H1 (cell line): ENCODE results near the gene PTPN21. TPM values are rescaled to one million over a fixed set of nuclear protein-coding genes. Genes with fewer than 3 reads are reported as not detected.

Experiments used
- CTCF ChIA-PET: fragments of 300-600 bp; sonication (Branson Sonifier 250); formaldehyde crosslinking; loops from one replicate; lab custom pipeline; 2021; ENCODE audit not compliant: partially characterized antibody; lab: Charles Lee
- POLR2A ChIA-PET: fragments of 300-600 bp; sonication (Branson Sonifier 250); formaldehyde crosslinking; loops from one replicate; lab custom pipeline; 2021; ENCODE audit warnings: inconsistent platforms; ENCODE audit not compliant: partially characterized antibody; lab: Charles Lee
- DNase-seq, 2 experiments: peaks; one replicate each; pipeline versions ENCODE4 v3.0.0 to v3.0.0-alpha.2; 2010 to 2022; ENCODE audit warnings: low spot score in 2 of 2, low read depth in 1 of 2, mixed read lengths in 1 of 2
- FAIRE-seq: peaks from 2 replicates; lab custom pipeline; 2011; peaks lifted over from hg19 to GRCh38; lab: Jason Lieb, UNC
- H2AFZ ChIP-seq: 2 replicates; pipeline ENCODE4 v1.8.1; 2012; ENCODE audit warnings: low read length, inconsistent platforms
- H2AK5ac ChIP-seq: 2 replicates; pipeline ENCODE4 v1.6.1; 2013; ENCODE audit warnings: low read depth, low read length
- H2BK120ac ChIP-seq: replicated peaks from 2 replicates; pipeline ENCODE3; 2013; ENCODE audit warnings: low read depth, low read length, inconsistent platforms
- H2BK12ac ChIP-seq: 2 replicates; pipeline ENCODE4 v1.6.1; 2013; ENCODE audit warnings: low read depth, low read length
- H2BK15ac ChIP-seq: 2 replicates; pipeline ENCODE4 v1.6.1; 2013; ENCODE audit warnings: low read length
- H2BK20ac ChIP-seq: 2 replicates; pipeline ENCODE4 v1.6.1; 2013; ENCODE audit warnings: low read length
- H2BK5ac ChIP-seq: 2 replicates; pipeline ENCODE4 v1.6.1; 2013; ENCODE audit warnings: low read depth, low read length
- H3K14ac ChIP-seq: 2 replicates; pipeline ENCODE4 v1.6.1; 2013; ENCODE audit warnings: inconsistent platforms; ENCODE audit not compliant: insufficient read length
- H3K18ac ChIP-seq: 2 replicates; pipeline ENCODE4 v1.6.1; 2013; ENCODE audit warnings: low read length; ENCODE audit errors: extremely low read depth
- H3K23ac ChIP-seq: 2 replicates; pipeline ENCODE4 v1.6.1; 2013; ENCODE audit warnings: inconsistent platforms; ENCODE audit not compliant: insufficient read length
- H3K23me2 ChIP-seq: 2 replicates; pipeline ENCODE4 v1.6.1; 2013; ENCODE audit warnings: low read depth, low read length
- H3K27ac ChIP-seq: 2 replicates; pipeline ENCODE4 v1.6.1; 2011; ENCODE audit warnings: low read depth, low read length, inconsistent platforms
- H3K27me3 ChIP-seq, 4 experiments: replicated peaks in 1 of 4; 1 replicate in 1 of 4; 2 replicates in 3 of 4; pipeline versions ENCODE4 v1.6.1 to v1.8.1; 2011 to 2013; ENCODE audit warnings: low read length in 3 of 4, mild to moderate bottlenecking in 3 of 4, inconsistent platforms in 2 of 4, mixed read lengths in 2 of 4, moderate library complexity in 1 of 4; ENCODE audit not compliant: control insufficient read depth in 3 of 4, insufficient read depth in 3 of 4; ENCODE audit errors: extremely low read depth in 1 of 4
- H3K36me3 ChIP-seq, 4 experiments: 2 replicates each; pipeline versions ENCODE4 v1.6.1 to v1.8.1; 2011 to 2013; ENCODE audit warnings: mild to moderate bottlenecking in 4 of 4, low read length in 3 of 4, moderate library complexity in 2 of 4, control low read depth in 1 of 4, inconsistent platforms in 1 of 4; ENCODE audit not compliant: insufficient read depth in 4 of 4, control insufficient read depth in 2 of 4
- H3K4ac ChIP-seq: replicated peaks from 2 replicates; pipeline ENCODE3; 2013; ENCODE audit warnings: low read length, low read depth, mixed read lengths, inconsistent platforms; ENCODE audit not compliant: insufficient read length
- H3K4me1 ChIP-seq, 4 experiments: replicated peaks in 1 of 4; 1 replicate in 1 of 4; 2 replicates in 3 of 4; pipeline versions ENCODE4 v1.6.1 to v1.8.1; 2011 to 2013; ENCODE audit warnings: low read length in 3 of 4, inconsistent platforms in 2 of 4, mixed read lengths in 1 of 4; ENCODE audit not compliant: insufficient read depth in 4 of 4, control insufficient read depth in 3 of 4
- H3K4me2 ChIP-seq, 2 experiments: 2 replicates each; pipeline versions ENCODE4 v1.6.1 to v1.8.1; 2011 to 2013; ENCODE audit warnings: low read depth in 2 of 2, low read length in 2 of 2, control low read depth in 1 of 2, inconsistent platforms in 1 of 2, mild to moderate bottlenecking in 1 of 2; ENCODE audit not compliant: insufficient read depth in 1 of 2
- H3K4me3 ChIP-seq, 4 experiments: fragments of 200-600, 300-600 bp in 1 of 4; sonication (generic), shearing (Covaris generic), sonication (Bioruptor Twin) in 1 of 4; 2 replicates each; pipeline versions ENCODE4 v1.5.1 to v1.8.1; 2011 to 2016; ENCODE audit warnings: low read length in 4 of 4, low read depth in 3 of 4, control low read depth in 2 of 4, inconsistent platforms in 2 of 4, mild to moderate bottlenecking in 2 of 4, mixed read lengths in 1 of 4, moderate library complexity in 1 of 4; ENCODE audit not compliant: insufficient read depth in 2 of 4; ENCODE audit errors: extremely low read depth in 1 of 4
- H3K56ac ChIP-seq: replicated peaks from 2 replicates; pipeline ENCODE3; 2013; ENCODE audit warnings: low read depth, mild to moderate bottlenecking, mixed read lengths, low read length, inconsistent platforms; ENCODE audit not compliant: insufficient read length
- H3K79me1 ChIP-seq: 2 replicates; pipeline ENCODE4 v1.6.1; 2013; ENCODE audit warnings: low read depth, low read length, control low read depth
- H3K79me2 ChIP-seq, 2 experiments: 2 replicates each; pipeline versions ENCODE4 v1.6.1 to v1.8.1; 2012 to 2013; ENCODE audit warnings: low read length in 2 of 2, mild to moderate bottlenecking in 2 of 2, inconsistent platforms in 1 of 2; ENCODE audit not compliant: insufficient read depth in 2 of 2, control insufficient read depth in 1 of 2
- H3K9ac ChIP-seq, 4 experiments: replicated peaks in 1 of 4; 1 replicate in 1 of 4; 2 replicates in 3 of 4; pipeline versions ENCODE4 v1.6.1 to v1.8.1; 2011 to 2013; ENCODE audit warnings: low read depth in 3 of 4, low read length in 3 of 4, control low read depth in 2 of 4, mild to moderate bottlenecking in 2 of 4, moderate library complexity in 2 of 4, inconsistent platforms in 1 of 4; ENCODE audit errors: extremely low read depth in 1 of 4
- H3K9me3 ChIP-seq, 2 experiments: 2 replicates each; pipeline versions ENCODE4 v1.6.1 to v1.8.1; 2012 to 2013; ENCODE audit warnings: mild to moderate bottlenecking in 2 of 2, moderate library complexity in 2 of 2, control low read depth in 1 of 2, inconsistent platforms in 1 of 2, low read depth in 1 of 2, low read length in 1 of 2, mixed read lengths in 1 of 2; ENCODE audit not compliant: insufficient read depth in 2 of 2
- H4K20me1 ChIP-seq, 2 experiments: replicated peaks in 1 of 2; 2 replicates each; pipeline versions ENCODE3 to v1.8.1; 2011 to 2013; ENCODE audit warnings: inconsistent platforms in 2 of 2, low read length in 2 of 2, mild to moderate bottlenecking in 1 of 2; ENCODE audit not compliant: insufficient read depth in 2 of 2, control insufficient read depth in 1 of 2
- H4K5ac ChIP-seq: 2 replicates; pipeline ENCODE4 v1.6.1; 2013; ENCODE audit warnings: low read length, low read depth, mixed read lengths, inconsistent platforms; ENCODE audit not compliant: insufficient read length
- H4K8ac ChIP-seq: 2 replicates; pipeline ENCODE4 v1.8.0; 2013; ENCODE audit warnings: mild to moderate bottlenecking, moderate library complexity, low read length, inconsistent platforms; ENCODE audit not compliant: insufficient read depth; ENCODE audit errors: extremely low read depth
- H4K91ac ChIP-seq: replicated peaks from 2 replicates; pipeline ENCODE3; 2013; ENCODE audit warnings: low read length, mixed read lengths, inconsistent platforms; ENCODE audit not compliant: insufficient read length
- BACH1 ChIP-seq: IDR thresholded peaks from 2 replicates; pipeline ENCODE4 v1.6.1; 2012; ENCODE audit warnings: low read length, improper control_type of control experiment
- BRCA1 ChIP-seq: IDR thresholded peaks from 2 replicates; pipeline ENCODE4 v1.6.1; 2012; ENCODE audit warnings: low read depth, low read length, improper control_type of control experiment
- CBX5 ChIP-seq: fragments of 300-800, 300-1000 bp; sonication (generic); IDR thresholded peaks from 2 replicates; pipeline ENCODE4 v1.7.1; 2016; ENCODE audit warnings: antibody characterized with exemption, low read length, low read depth
- CBX8 ChIP-seq: fragments of 300-800, 300-1000 bp; sonication (generic); IDR thresholded peaks from 2 replicates; pipeline ENCODE4 v1.7.1; 2016; ENCODE audit warnings: low read depth, low read length, borderline replicate concordance
- CHD2 ChIP-seq: IDR thresholded peaks from 2 replicates; pipeline ENCODE4 v1.6.1; 2012; ENCODE audit warnings: low read length, improper control_type of control experiment
- CTBP2 ChIP-seq: IDR thresholded peaks from 2 replicates; pipeline ENCODE4 v1.7.0; 2011; ENCODE audit warnings: borderline replicate concordance, mild to moderate bottlenecking, moderate library complexity, mixed read lengths, low read length; ENCODE audit not compliant: insufficient read depth, insufficient read length
- FOSL1 ChIP-seq: IDR thresholded peaks from 2 replicates; pipeline ENCODE4 v1.6.1; 2011; ENCODE audit warnings: mild to moderate bottlenecking, low read depth, low read length, moderate library complexity; ENCODE audit not compliant: insufficient read depth
- KDM4A ChIP-seq: IDR thresholded peaks from one replicate; pipeline ENCODE4 v1.7.1; 2012; ENCODE audit warnings: low read depth, mild to moderate bottlenecking, moderate library complexity, low read length, inconsistent platforms; ENCODE audit not compliant: severe bottlenecking
- POLR2A ChIP-seq, 2 experiments: IDR thresholded peaks; 1 replicate in 1 of 2; 2 replicates in 1 of 2; pipeline ENCODE4 v1.6.1; 2011; ENCODE audit warnings: low read depth in 2 of 2, low read length in 2 of 2, mild to moderate bottlenecking in 2 of 2; ENCODE audit errors: control extremely low read depth in 1 of 2
- RAD21 ChIP-seq, 2 experiments: IDR thresholded peaks in 1 of 2; conservative IDR thresholded peaks in 1 of 2; 2 replicates each; pipeline ENCODE4 v1.6.1; 2011; ENCODE audit warnings: low read depth in 2 of 2, low read length in 2 of 2, improper control_type of control experiment in 1 of 2, inconsistent platforms in 1 of 2, mild to moderate bottlenecking in 1 of 2, moderate library complexity in 1 of 2
- RFX5 ChIP-seq: IDR thresholded peaks from 2 replicates; pipeline ENCODE4 v1.6.1; 2011; ENCODE audit warnings: low read depth, low read length, improper control_type of control experiment, borderline replicate concordance
- SP4 ChIP-seq: IDR thresholded peaks from 2 replicates; pipeline ENCODE4 v1.6.1; 2012; ENCODE audit warnings: low read length, inconsistent platforms
- YY1 ChIP-seq: IDR thresholded peaks from 2 replicates; pipeline ENCODE4 v1.6.1; 2011; ENCODE audit warnings: low read depth, mild to moderate bottlenecking, low read length
- WGBS, 2 experiments: shearing (Covaris generic) in 1 of 2; methylation state at CpG; one replicate each; pipeline versions ENCODE4 v1.1.6 to v1.1.7; 2013 to 2015; ENCODE audit warnings: low lambda C conversion rate in 2 of 2, mixed read lengths in 2 of 2, inconsistent platforms in 1 of 2, low coverage in 1 of 2, missing lambda C conversion rate in 1 of 2; ENCODE audit not compliant: insufficient replicate concordance in 2 of 2, insufficient coverage in 1 of 2, insufficient read length in 1 of 2; ENCODE audit errors: extremely low coverage in 1 of 2, missing lambda C conversion rate in 1 of 2; 5-methylcytosine and 5-hydroxymethylcytosine counted together
- polyA plus RNA-seq, 7 experiments: library from polyadenylated mRNA; depleted of rRNA in 3 of 7; stranded (reverse) in 5 of 7; unstranded in 2 of 7; fragments of >200 nt in 5 of 7; fragments of 200-250 nt in 2 of 7; gene quantifications; 1 replicate in 5 of 7; 2 replicates in 1 of 7; 4 replicates in 1 of 7; pipeline versions ENCODE4 v1.2.1 to v1.2.3, GENCODE V29; 2011 to 2013; ENCODE audit warnings: missing spikeins in 2 of 7, mixed read lengths in 2 of 7
- total RNA-seq: library from RNA; stranded (reverse); fragmentation: NEBNext Ultra II Directional; extraction: Animal tissue kit (Norgen Biotek cat#: 25700); gene quantifications from 2 replicates; pipeline ENCODE4 v1.2.1, GENCODE V29; 2021
- TF ChIP-seq, protein P1 (sequence below): IDR thresholded peaks from 2 replicates; pipeline ENCODE4 v1.6.1; 2012; ENCODE audit warnings: inconsistent platforms

The PTPN21 gene
- total and polyA plus RNA-seq, 2 of the 8 experiments (the other 6 are each of a cell fraction or from before 2014, with no cell fraction given), result 6.5 to 16.1 TPM

DNA sequence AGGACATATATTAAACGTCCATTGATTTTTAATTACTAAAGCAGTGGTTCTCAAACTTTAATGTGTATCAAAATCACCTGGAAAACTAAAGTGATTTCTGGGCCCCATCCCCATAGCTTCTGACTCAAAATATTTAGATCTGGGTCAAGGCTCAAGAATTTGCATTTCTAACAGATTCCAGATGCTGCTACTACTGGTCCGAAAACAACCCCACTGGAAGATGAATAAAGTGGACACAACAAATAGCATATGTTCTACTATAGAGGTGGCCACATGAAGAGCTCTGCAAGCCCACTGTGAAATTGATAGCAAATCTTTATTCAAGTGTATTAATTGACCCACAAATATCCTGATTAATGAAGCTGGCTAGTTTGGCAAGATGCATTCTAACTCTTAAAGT lies 99.9 kb downstream of the PTPN21 start:
- H3K18ac ChIP-seq, result no peak overlapping the region
- no peak overlapping the region for H2BK20ac ChIP-seq
- H3K79me2 ChIP-seq, result no peaks in the 10 kb centered on the region
- H2BK120ac ChIP-seq, result no peak overlapping the region
- no peak overlapping the region for H3K9ac ChIP-seq
- TF ChIP-seq, protein P1, sequence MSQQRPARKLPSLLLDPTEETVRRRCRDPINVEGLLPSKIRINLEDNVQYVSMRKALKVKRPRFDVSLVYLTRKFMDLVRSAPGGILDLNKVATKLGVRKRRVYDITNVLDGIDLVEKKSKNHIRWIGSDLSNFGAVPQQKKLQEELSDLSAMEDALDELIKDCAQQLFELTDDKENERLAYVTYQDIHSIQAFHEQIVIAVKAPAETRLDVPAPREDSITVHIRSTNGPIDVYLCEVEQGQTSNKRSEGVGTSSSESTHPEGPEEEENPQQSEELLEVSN, result no peak
- TF ChIP-seq FOSL1 (no peak), CHD2 (no peak), POLR2A (IDR thresholded peaks at IDR 0.05; ENCODE audit: control extremely low read depth in 1 of 2, low read depth in 2 of 2, low read length in 2 of 2) (no peak), RAD21 (IDR thresholded peaks at IDR 0.05 in 1 of 2, conservative IDR thresholded peaks at IDR 0.05 in 1 of 2; ENCODE audit: low read depth in 2 of 2, low read length in 2 of 2) (no peak), SP4 (no peak), BRCA1 (no peak), CBX8 (no peak), CBX5 (no peak), KDM4A (no peak), YY1 (no peak), BACH1 (no peak), RFX5 (no peak), CTBP2 (no peak)
- H3K27ac ChIP-seq, result no peak overlapping the region
- no peak overlapping the region for H2BK15ac ChIP-seq
- no peak overlapping the region for H4K91ac ChIP-seq
- no peak overlapping the region for H2AFZ ChIP-seq
- H3K79me1 ChIP-seq, result no peaks in the 10 kb centered on the region
- H2BK5ac ChIP-seq, result no peak overlapping the region
- no peaks in the 10 kb centered on the region for H3K9me3 ChIP-seq
- H3K23me2 ChIP-seq, result no peaks in the 10 kb centered on the region
- FAIRE-seq, result no peak
- H3K23ac ChIP-seq, result no peak overlapping the region
- H3K56ac ChIP-seq, result no peak overlapping the region
- no peaks in the 10 kb centered on the region for H4K20me1 ChIP-seq
- no peak overlapping the region for H3K4me2 ChIP-seq
- no peak overlapping the region for H3K14ac ChIP-seq
- 89% methylated on average over 2 of the region's 2 CpGs; no CpG with 5 or more reads in 1 of the 2 experiments for WGBS, 2 experiments
- H3K27me3 ChIP-seq, result no peaks in the 10 kb centered on the region
- no peak overlapping the region for H4K5ac ChIP-seq
- H4K8ac ChIP-seq, result no peak overlapping the region
- H3K4me3 ChIP-seq, result no peak overlapping the region
- no peak overlapping the region for H3K4ac ChIP-seq
- no peak for DNase-seq
- no peak overlapping the region for H2BK12ac ChIP-seq
- no peak overlapping the region for H2AK5ac ChIP-seq
- POLR2A ChIA-PET, result interaction anchor here (0.7 kb wide), 1 partner anchor 12 kb away, joined by 3 read pairs; no protein-coding TSS in a partner anchor
- H3K36me3 ChIP-seq, result no peaks in the 10 kb centered on the region
- CTCF ChIA-PET, result interaction anchor here (0.8 to 7.2 kb wide), 4 partner anchors 9 to 441 kb away, joined by 3 to 44 read pairs (median 5); no protein-coding TSS in a partner anchor
- no peaks in the 10 kb centered on the region for H3K4me1 ChIP-seq
